ENCODE measurements around the gene HPCA.
A peak's percentile ranks its signal among the peaks of the same experiment; 100 is the strongest.
"Not testable (repeated sequence)": the region's sequence is repeated elsewhere in the genome, so short reads cannot be mapped to it uniquely, and the experiment has no call there.

The HPCA gene

GRCh38 chr1:32903991-32904785 is 17.9 kb downstream of the HPCA start:
- no peak for DNase-seq

GRCh38 chr1:32904797-32905196 is 18.5 kb downstream of the HPCA start:
- no peak for DNase-seq

- not testable (repeated sequence) for DNase-seq
These were observed 19.3 kb downstream of the HPCA start for GRCh38 chr1:32905588-32905987.

GRCh38 chr1:32906654-32907053 is 20.4 kb downstream of the HPCA start:
- DNase-seq: no peak

- no peak for DNase-seq
These were observed 21.1 kb downstream of the HPCA start for GRCh38 chr1:32907435-32907834.

- no peak for DNase-seq
These were observed 24.0 kb downstream of the HPCA start for GRCh38 chr1:32910319-32910718.

- no peak for DNase-seq
These were observed 29.7 kb downstream of the HPCA start for GRCh38 chr1:32915766-32916706.

- no peak for DNase-seq
These were observed 31.2 kb downstream of the HPCA start for GRCh38 chr1:32917521-32917920.

GRCh38 chr1:32918179-32918578 is 31.9 kb downstream of the HPCA start:
- no peak for DNase-seq

- no peak for DNase-seq
These were observed 33.8 kb downstream of the HPCA start for GRCh38 chr1:32919811-32920733.

- no peak for DNase-seq
These were observed 34.5 kb downstream of the HPCA start for GRCh38 chr1:32920833-32921232.

GRCh38 chr1:32924881-32925344 is 38.6 kb downstream of the HPCA start:
- peak; percentile 22 for DNase-seq

GRCh38 chr1:32925403-32926162 is 39.3 kb downstream of the HPCA start:
- no peak for DNase-seq

GRCh38 chr1:32926562-32926961 is 40.3 kb downstream of the HPCA start:
- no peak for DNase-seq

GRCh38 chr1:32927441-32927840 is 41.1 kb downstream of the HPCA start:
- no peak for DNase-seq

GRCh38 chr1:32928285-32928684 is 42.0 kb downstream of the HPCA start:
- DNase-seq: no peak

GRCh38 chr1:32928715-32929114 is 42.4 kb downstream of the HPCA start:
- no peak for DNase-seq

GRCh38 chr1:32929366-32929765 is 43.1 kb downstream of the HPCA start:
- no peak for DNase-seq

GRCh38 chr1:32931760-32932159 is 45.5 kb downstream of the HPCA start:
- no peak for DNase-seq

- no peak for DNase-seq
These were observed 47.5 kb downstream of the HPCA start for GRCh38 chr1:32933742-32934322.

- DNase-seq: no peak
These were observed 48.2 kb downstream of the HPCA start for GRCh38 chr1:32934535-32934934.

GRCh38 chr1:32937061-32937460 is 50.8 kb downstream of the HPCA start:
- DNase-seq: no peak
